KG1 (cell line): Measurements from ENCODE around the gene ACP1.

Source experiments
- DNase-seq: peaks from one replicate; lab custom pipeline; 2025; lab: John Stamatoyannopoulos, UW

ACP1 gene

DNA sequence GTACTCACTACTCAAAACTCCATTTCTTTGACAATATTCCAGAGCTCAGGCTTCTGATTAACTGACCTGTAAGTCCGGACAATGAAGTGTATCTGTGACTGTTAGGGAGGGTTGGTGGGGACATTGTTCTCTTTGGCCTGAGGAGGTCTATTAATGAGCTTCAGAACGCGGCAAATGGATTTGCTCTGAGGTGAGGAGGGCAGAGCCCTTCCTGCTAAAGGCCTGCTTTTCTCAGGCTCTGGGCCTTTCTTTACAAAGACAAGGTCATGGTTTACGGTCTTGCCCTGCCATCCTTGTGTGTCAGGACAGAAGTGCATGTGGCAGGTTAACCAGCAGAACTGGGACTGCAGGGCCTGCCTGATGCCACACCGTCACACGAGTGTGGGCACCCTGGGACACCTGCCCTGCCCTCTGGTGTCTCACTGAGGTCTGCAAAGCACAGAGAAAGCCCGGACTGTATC is 15.9 kb downstream of the ACP1 start:
- no peak for DNase-seq

DNA sequence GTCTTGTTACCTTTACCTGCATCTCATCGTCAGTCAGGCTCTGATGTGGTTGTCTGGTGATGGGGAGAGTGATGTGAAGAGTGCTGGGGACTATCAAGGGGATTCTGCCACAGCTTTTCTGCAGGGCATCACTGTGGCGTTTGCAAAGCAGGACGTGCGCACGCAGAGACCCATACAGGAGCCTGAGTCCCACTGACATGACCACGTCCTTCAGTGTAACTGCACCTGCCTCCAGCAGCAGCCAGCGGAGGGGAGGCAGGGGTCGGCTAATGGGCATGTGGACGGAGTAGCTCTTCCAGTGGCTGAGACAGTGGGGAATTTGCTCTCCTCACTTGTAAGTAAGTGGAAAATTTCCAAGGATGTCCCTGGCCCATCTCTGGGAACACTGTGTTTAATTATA is 16.6 kb downstream of the ACP1 start:
- DNase-seq, result no peak

DNA sequence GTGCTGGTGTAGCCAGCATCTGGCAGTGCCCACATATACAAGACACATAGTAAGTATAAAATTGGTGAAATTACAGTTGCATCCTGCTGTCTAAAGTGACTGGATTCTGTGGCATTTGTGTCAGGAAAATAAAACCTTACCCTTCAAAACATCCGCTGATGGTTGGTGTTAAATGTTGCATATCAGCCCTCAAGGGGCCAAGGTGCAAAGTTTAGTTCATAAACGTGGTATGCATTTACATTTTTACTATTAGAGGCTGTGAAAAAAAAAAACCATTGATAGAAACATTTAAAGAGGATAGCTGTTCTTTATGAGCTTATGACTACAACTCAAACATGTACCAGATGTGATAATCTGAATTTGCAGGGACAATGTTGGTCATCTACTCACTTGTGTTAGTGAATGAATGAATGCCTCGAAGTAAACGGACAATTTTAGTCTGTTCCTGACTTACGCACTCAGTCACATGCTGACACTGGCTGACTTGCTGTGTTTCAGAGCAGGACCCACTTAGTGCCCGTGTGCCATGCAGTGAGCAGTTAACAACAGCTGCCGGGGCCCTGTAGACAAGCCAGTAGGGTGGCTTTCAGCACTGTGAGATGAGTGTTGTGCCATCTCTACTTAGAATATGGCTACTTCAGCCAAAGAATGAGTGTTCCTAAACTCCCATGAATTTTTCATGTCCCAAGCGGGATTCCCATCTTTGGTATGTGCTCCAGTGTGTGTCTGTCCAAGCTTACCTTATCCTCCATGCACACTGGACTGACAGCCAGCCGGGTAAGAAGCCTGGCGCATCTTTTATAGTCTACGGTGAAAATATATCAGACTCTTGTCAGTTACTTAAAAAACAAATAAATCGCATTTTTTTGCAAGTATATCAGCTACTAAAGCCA is 17.9 kb downstream of the ACP1 start:
- DNase-seq, result no peak

DNA sequence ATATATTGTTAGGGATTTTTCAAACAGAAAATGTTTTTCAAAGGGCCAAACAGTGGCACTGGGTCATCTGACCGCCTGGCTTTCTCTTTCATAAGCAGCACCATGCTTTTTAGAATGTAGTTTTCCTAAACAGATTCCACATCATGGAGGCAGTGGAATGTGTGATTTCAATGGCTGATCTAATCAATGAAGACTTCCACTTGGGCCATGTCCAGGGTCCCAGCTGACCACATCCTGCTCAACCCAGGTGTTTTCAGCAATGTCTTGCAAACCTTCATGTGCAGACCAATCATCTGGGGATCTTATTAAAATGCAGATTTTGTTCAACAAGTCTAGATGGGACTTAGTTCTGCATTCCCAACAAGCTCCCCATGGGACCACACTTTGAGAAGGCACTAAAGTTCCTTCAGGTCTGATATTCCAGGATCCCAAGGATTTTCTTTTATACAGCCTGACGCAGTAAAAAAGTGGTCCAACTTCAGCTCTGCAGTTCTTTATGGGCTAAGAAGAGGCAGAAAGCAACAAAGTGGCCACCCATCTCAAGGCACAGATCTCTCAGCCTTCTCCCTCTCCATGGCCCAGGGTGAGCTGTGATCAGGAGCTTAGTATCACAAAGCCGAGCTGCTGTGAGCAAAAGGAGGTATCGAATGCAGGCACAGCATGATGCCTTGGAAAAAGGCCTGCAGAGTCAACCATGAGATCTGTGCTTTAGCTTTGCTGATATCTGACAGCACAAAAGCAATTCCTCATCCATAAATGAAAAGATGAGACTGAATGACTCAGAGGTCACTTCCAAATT is 19.4 kb downstream of the ACP1 start:
- DNase-seq, result no peak

DNA sequence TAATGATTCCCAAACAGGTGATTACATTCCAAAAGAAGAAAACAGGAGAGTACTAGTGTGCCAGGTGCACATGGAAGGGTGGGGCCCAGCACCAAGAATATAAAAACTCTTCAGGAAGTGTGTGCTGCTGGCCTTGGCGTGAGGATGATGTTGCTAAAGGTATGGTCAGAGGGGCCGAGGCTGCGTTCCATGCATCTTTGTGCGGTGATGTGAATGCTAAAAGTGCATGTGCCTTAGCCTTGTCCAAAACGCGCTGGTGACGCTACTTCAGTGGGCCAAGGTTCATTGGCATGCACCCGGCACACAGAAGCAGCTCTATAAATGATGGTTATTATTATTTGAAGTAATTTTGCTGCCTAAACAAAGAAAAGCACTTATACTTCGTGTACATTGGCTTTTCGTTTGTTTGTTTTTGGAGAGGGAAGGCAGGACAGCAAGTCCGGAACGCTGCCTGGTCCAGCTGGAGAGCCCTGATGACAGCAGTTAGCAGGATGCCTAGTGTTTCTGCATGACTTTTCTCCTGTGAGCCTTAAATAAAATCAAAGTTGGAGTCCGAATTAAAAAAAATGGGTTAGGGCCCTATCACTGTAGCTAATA is 20.2 kb downstream of the ACP1 start:
- DNase-seq, result no peak

DNA sequence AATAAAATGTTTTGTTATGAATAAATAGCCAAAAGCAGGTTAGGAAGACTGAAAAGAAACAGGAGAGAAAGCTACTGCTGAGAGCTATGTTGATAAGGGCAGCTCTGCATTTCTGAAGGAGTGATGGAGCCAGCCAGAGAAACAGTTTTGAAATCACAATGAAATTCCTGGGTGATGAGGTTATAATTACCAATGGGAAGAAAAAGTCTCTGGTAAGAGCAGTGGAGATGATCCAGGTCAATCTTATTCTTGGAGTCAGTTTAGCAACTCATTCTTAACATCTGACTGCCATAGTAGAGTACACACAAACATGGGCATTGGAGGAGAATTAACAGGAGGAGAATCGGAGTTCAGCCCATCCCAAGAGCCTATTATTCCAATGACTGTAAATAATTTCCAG is 20.8 kb downstream of the ACP1 start:
- DNase-seq, result no peak

DNA sequence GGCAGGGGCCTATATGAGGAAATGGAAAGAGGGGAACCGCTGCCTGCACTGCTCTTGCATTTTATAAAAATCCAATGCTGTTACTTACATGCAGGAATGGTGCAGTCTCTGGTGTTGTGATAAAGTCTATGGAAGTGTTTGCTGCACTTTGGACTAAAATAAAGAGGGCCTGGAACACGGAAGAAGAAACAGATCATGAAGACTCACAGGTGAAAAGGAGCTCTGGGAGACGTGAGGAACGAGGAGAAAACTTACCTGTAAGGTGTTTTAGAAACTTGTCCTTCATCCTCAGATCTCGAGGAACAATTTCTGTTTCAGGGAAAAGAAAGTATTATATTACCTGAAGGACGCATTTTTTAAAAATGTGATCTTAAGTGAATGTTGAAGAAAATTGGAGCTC is 21.3 kb downstream of the ACP1 start:
- no peak for DNase-seq

DNA sequence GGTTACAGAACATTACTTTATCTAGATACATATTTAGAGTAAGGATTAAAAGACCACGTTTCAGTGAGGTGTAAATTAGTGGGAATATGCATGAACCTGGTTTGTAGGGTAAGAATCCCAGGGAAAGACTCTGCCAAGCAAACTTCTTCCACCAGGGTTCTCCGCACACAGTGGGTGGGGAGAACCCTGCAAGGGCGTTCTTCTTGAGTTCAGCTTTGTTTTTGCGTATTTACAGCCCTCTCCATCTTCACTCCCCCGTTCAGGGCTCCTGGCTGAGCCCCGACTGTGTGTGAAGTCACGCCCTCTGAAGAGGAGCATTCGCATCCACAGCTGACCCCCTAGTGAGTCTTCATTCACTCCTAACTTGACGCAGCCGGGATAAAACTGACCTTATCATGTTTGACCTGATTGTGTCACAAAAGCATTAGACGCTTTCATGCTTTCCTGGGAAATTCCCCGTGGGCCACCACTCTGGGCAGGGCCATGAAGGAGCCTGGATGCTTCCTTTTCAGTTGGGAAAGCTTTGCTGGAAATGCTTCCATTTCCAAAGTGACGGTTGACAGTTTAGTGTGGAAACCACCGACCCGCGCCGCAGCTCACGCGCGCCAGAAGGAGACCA is 22.1 kb downstream of the ACP1 start:
- DNase-seq, result no peak

DNA sequence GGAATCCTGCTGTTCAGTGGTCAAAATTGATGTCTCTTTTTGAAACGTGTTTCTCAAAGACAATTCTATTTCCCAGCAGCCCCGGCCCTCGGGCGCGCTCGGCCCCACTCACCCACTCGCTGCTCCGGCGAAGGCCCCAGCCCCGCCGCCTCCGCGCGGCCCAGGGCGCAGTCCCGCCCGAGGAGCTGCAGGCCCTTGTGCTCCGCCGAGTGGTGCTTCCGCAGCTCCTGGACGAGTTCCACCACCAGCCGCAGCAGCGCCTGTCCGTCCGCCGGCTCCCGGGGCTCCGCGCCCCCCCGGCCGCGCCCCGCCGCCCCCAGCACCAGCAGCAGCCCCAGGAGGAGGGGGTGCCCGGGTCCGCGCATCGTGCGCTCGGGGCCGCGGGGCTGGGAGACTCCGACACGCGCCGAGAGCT is 22.7 kb downstream of the ACP1 start:
- DNase-seq, result no peak

DNA sequence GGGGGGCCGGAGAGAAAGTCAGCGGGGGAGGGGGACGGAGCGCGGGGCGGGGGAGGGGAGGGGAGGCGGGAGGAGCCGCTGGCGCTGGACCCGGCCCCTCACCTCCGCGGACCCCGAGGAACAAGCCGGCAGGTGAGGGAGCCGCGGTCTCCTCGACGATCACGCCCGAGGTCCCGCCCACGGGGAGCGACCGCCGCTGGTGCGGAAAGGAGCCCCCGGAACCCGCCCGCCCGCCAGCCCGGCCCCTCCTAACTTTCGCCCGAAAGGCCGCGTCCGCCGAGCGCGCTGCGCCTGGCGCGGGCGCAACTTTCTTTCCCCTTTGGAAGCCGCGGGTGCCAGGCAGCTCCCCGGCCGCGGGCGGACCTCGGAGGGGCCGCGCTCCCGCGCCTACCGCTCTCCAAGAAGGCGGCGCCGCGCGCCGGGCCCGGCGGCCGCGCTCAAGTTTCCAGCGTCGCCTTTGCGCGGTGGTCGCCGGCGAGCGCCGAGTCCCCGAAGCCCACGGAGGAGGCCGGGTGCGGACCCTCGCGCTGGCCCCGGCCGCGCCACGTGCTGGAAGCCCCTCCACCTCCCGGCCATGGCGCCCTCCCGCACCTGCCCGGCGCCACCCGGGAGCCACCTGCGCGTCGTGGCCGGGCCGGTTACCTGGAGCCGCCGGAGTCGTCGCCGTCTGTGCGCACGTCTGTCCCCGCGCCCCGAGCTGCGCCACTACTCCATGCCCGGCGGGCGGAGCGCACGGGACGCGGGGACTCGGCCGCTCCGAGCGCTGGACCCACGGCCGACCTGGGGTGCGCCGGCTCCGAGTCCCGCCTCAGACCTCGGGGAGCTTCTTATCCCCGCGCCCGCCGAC is 23.4 kb downstream of the ACP1 start, which contains the start of gene ALKAL2:
TSS of gene ALKAL2 (minus strand) at position 181 of the 847 bp plus-strand sequence. CDS start 256 bp downstream, outside the sequence.
- no peak for DNase-seq

DNA sequence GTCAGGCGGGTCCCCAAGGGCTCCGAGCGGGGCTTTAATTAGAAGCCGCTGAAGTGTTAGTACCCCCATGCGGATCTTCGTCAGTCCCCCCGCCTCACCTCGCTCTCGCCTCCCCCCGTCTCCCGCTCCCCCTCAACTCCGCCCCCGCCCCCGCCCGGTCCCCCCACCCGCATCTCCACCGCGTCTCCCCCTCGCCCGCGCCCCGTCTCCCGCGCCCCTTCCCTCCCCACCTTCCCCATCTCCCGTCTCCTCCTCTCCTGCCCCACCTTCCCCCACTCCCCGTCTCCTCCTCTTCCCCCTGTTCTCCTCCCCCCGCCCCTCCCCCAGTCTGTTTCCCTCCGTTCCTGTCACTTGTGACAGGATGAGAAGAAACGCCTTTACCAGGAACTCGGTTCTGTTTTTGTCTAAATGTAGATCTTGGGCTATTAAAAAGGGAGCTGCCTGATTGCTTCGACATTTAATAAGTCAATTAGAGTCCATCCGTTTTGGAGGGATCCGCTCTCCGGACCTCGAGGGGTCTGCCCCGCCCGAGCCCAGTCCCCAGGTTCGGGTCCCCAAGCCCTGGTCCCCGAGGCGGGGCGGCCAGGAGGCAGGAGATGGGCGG is 24.1 kb downstream of the ACP1 start:
- DNase-seq, result no peak

DNA sequence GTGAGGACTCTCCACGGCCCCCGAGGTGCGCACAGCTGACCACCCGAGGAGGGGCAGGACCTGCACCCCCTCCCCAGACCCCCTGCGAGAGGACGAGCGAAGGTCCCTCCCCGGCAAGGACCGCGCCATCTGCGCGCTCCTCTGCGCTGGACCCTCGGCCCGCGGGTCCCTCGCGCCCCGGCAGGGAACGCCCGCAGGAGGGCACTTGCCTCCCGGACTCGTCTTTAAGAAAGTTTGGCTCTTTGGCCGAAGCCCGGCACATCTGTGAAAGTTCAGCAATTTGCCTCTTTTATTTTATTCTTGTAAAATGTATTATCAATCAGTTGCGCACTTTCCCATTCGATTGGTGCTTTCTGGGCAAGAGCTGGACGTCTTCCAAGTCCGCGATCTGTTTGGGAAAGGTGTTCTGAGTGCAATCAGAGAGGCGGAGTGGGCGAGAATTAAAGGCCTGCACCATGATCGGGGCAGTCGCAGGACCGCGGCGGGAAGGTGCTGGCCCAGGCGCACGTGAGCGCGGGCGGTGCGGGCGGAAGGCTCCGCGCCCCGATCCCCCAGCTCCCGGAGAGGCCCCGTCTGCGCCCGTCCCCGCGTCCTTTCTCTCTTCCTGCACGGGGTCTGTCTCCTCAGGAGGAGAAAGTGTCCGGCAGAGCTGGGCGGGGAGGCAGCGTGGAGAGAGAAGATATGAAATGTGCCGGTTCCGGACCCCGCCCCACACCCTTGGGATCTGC is 24.8 kb downstream of the ACP1 start:
- DNase-seq, result no peak

DNA sequence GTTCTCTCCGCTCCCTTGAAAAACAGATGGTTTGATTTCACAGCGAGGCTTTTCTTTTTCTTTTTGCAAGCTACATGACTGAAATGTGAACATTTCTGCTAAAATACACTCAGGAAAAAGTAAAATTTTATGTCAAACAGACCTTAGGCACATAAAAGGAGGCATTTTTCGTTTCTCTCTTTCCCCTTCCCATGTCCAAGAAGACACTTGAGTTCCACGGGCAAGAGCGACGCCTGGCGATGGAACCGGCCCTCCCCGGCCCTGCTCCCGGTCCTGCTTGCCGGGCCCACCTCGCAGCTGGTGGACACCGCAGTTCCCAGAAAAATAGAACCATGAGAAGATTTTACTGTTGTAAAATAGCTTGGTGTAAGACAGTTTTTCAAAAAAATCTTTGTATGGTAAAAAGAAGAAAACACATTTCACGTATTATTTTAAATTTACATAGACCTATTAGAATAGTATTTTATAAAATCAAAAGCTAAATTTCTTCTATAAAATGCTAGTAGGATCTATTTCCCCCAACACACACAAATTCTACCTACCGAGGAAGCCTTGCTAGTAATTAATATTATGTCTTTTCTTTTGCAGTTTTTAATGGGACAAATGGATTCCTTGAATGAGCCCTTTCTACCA is 25.5 kb downstream of the ACP1 start:
- DNase-seq, result no peak

DNA sequence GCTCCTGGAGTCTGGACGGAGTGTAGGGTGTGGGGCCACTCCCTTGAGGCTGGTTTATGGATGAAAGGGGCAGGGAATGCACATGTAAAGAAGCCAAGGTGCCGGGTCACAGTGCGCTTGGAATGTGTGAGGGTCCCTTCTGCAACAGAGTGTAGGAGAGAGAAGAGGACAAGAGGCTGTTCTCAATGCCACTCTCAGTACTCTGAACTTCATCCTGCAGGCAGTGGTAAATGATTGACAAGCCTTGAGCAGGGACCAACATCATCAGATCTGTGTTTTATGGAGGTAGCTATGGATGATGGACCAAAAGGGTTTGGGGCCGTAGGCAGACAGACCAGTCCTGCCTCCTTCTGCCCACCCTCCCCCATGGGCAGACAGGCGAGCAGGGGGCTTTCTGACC is 30.3 kb downstream of the ACP1 start:
- no peak for DNase-seq

DNA sequence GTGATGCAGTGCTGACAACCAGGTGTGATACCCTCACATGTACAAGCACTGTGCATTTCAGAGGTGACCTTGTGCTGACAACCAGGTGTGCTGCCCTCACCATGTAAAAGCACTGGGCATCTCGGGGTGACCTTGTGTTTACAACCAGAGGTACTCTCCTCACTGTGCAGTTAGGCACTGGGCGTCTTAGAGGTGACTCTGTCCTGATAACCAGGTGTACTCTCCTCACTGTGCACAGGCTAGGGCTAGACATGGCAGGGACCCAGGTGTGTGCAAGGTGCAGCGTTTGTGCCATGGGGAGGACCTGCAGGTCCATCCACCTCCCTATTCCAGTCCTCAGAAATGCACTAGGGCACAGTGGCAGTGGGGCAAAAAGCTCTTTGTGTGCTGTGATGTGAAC is 31.6 kb downstream of the ACP1 start:
- no peak for DNase-seq

DNA sequence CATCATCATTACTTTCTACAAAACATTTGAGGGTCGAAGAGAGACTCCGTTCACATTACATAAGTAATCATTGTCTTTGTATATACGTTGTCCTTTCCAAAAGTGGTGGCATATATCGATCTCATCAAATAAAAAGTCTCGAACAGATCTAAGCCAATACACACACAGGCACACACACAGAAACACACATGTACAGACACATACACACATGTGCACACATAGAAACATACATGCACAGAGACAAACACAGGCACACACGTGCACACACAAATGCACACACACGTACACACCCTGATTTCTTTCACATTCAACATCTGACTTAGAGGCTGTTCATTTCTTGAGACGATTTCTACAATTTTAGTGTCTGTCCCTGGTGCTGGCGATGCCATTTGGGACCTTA is 40.6 kb downstream of the ACP1 start:
- no peak for DNase-seq

DNA sequence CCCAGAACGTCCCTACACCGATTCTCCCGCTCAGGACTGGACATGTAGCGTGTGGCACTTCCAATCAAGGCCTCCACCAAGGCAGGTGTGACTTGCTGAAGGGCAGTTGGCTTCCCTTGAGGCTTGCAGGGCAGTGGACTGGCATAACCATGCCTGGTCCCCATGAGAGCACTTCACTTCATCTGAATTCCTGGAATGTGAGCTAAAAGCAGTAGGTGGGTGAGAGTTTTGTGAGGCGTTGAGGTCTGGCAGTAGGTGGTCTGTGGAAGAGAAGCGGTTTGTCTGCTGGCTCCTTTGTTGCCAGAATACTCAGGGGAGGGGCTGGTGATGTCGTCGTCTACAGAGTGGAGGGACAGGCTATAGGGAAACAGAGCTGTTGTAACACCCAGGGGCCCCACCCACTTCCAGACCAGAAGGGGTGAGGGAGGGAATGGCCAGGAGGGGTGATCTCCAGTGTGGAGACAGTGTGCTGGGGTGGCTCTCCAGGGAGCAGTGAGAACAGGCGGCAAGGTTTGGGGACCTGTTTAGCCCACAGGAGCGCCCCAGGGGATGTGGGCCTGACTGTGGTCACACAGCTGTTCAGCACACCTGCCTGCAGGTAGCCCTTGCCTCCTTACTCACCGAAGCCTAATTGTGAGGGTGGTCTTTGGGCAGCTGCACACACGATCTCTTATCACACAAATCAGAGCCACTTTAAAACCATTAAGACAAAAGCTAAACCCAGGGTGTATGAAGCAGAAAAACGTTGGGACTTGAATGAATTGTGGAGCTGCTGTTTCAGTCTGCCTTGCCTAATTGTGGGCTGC is 44.6 kb downstream of the ACP1 start:
- no peak for DNase-seq

DNA sequence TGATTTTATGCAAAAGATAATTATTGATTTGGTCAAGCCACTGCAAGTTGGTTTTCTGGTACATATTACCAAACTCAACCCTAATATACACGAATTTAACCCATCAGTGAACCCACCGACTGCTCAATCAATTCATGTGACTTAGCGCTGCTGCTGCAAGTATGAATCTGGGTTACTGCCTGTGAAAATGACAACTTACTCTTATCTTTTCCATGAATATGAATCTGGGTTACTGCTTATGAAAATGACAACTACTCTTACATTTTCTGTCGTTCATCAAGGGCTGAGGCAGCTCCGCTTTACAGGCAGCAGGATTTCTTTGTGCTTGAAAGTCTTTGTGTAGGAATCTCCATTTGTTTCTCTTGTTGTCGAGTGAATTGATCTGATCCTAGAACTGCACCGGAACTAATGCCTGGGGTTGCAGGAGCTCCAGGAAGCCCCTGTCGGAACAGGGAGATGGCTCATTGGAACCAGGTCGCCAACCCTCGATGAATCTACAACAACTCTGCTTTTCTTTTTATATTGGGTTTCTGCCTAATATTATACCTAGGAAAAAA is 45.3 kb downstream of the ACP1 start:
- DNase-seq, result no peak
